Body of pancreas (tissue), 4 donors: ENCODE results near the gene SLC35F4.

Experiments used
- POLR2A ChIP-seq, 3 donors: fragments of 450-650 bp; IDR thresholded peaks; one replicate each; pipeline ENCODE4 v1.6.1; 2016; ENCODE audit warnings: antibody characterized with exemption in 3 of 3, mild to moderate bottlenecking in 2 of 3
- TF ChIP-seq, protein P1 (sequence below), 7 experiments: fragments of 450-650 bp in 4 of 7; fragments of 200-600 bp in 3 of 7; sonication (generic) in 3 of 7; IDR thresholded peaks; one replicate each; pipeline ENCODE4 v1.5.1; 2016 to 2019; ENCODE audit warnings: antibody characterized with exemption in 7 of 7

DNA sequence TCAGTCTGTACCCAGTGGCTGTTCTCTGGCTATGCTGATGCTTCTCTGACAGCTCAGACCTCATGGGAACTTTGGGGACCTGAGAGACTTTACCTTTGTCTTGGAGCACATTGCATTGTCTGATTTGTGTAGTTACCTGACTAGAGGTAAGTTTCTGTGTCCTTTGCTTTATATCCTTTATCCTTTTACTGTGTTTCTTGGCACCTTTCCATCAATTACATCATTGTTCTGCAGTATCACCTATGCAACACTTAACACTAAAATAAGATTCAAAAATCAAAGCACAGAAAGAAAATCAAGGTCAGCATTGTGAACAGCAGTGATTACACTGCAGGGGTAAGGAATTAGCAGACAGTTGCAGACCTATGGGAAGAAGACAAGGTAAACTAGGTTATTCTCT lies 43.8 kb downstream of the SLC35F4 start:
- TF ChIP-seq, protein P1, sequence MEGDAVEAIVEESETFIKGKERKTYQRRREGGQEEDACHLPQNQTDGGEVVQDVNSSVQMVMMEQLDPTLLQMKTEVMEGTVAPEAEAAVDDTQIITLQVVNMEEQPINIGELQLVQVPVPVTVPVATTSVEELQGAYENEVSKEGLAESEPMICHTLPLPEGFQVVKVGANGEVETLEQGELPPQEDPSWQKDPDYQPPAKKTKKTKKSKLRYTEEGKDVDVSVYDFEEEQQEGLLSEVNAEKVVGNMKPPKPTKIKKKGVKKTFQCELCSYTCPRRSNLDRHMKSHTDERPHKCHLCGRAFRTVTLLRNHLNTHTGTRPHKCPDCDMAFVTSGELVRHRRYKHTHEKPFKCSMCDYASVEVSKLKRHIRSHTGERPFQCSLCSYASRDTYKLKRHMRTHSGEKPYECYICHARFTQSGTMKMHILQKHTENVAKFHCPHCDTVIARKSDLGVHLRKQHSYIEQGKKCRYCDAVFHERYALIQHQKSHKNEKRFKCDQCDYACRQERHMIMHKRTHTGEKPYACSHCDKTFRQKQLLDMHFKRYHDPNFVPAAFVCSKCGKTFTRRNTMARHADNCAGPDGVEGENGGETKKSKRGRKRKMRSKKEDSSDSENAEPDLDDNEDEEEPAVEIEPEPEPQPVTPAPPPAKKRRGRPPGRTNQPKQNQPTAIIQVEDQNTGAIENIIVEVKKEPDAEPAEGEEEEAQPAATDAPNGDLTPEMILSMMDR (IDR thresholded peaks at IDR 0.05): no peak
- TF ChIP-seq POLR2A (IDR thresholded peaks at IDR 0.05): no peak
